GM18517 (cell line): ENCODE measurements around the gene TRAIP.
"Not testable (repeated sequence)": the region's sequence is repeated elsewhere in the genome, so short reads cannot be mapped to it uniquely, and the experiment has no call there.

Experiments used
- ATAC-seq: cut with Tn5 transposase; IDR thresholded peaks from one replicate; pipeline ENCODE4 v1.9.1; 2021; ENCODE audit warnings: mild to moderate bottlenecking, moderate library complexity; ENCODE audit not compliant: unreplicated experiment

Gene TRAIP

DNA sequence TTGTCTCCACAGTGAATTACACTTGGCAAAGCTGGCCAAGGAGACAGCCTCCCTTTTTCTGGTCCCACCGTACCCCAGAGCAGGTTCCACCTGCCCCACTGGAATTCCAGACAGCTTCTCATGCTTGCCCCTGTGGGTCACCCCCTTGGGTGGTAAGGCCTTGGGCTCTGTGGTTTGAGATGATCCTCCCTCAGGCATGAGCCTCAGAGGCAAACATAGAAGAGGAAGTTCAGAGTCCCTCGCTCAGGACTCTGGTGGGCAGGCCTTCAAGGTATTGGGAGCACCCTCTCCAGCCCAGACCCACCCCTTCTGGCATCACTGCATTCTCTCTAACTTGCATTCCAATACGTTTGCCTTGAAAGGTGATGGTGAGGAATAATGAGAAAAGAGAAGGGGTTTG is 25.0 kb downstream of the TRAIP start:
- no peak for ATAC-seq

DNA sequence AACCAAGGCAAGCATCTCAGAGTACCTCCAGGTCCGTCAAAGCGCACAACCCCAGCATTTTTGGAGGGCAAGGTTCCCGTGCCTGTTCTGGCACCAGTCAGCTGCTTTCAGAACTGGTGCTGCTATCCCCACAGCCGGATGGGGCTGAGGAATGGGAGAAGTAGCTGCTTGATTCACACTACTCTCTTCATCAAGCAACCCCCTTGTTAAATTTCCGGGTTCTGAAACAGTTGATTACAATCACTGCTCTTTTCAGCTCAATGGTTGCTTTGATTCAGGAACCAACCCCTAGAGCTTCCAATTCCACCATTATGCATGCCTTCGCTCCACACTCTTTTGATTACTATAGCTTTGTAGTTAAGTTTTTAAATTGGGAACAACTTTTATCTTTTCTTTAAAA is 30.3 kb downstream of the TRAIP start:
- ATAC-seq: no peak

DNA sequence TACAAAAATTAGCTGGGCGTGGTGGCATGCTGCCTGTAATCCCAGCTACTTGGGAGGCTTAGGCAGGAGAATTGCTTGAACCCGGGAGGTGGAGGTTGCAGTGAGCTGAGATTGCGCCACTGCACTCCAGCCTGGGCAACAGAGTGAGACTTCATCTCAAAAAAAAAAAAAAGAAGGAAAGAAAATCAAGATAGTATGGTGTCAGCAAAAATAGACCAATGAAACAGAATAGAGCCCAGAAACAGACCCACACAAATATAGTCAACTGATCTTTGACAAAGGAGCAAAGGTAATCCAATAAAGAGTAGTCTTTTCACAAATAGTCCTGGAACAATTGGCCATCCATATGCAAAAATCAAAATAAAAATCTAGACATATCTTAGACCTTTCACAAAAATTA is 33.2 kb downstream of the TRAIP start:
- ATAC-seq: not testable (repeated sequence)

DNA sequence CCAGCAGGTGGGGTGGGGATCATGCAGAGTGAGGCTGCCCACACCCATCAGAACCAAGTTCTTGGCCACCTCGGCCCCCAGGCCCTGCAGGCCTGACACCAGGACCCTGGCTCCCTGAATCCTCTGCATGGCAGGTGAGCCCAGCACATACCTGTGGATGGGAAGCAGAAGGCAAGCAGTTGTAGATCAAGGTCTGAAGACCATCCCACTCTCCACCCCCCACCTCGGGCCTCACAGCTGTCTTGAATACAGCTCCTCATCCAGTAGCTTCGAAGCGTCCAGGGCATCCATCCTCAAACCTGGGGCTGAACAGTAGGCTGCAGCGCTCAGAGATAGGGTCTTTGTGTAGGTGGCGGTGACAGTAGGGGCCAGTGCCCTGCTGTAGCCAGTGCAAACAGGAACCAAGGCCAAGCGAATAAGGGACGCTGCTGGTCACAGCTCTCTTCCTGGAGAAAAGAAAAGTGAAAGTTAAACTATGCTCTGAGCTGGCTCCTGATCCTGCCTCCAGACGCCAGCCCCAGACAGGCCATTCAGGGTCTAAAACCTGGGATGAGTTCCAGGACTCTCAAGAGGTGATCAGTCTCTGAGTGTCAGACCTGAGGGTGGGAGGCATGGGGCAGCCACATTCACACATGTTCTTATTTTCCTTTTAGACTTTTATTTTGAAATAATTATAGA is 42.7 kb downstream of the TRAIP start, which contains the start of gene UBA7:
Gene UBA7, minus strand, starts transcription at position 457 of the 678 bp plus-strand sequence. Its CDS starts 166 bp downstream, at position 291.
- ATAC-seq: no peak

DNA sequence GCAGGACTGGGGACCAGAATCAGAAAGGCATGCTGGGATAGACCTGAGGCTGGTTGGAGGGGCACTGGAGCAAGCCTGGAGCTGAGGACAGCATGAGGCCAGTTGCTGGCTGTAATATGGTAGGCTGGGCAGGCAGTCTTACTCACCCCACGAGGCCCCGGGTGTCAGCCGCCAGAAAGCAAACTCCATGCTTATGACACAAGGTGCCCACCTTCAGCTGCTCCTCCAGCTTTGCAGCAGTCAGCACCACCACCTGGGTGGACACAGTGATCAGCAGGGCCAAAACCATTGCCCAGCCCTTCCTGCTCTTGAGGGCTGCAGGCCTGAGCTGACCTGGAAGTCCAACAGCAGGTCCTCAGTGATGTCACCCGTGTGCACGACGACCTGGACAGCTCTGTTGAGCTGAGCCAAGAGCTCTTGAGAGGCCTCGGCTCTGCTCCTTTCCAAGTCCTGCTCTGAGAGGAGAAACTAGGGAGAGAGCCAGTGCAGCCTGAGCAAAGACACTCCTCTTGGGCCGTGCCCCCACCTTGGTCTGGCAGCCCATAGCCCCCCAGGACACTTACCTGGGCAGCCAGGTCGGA is 43.4 kb downstream of the TRAIP start:
- ATAC-seq: no peak

DNA sequence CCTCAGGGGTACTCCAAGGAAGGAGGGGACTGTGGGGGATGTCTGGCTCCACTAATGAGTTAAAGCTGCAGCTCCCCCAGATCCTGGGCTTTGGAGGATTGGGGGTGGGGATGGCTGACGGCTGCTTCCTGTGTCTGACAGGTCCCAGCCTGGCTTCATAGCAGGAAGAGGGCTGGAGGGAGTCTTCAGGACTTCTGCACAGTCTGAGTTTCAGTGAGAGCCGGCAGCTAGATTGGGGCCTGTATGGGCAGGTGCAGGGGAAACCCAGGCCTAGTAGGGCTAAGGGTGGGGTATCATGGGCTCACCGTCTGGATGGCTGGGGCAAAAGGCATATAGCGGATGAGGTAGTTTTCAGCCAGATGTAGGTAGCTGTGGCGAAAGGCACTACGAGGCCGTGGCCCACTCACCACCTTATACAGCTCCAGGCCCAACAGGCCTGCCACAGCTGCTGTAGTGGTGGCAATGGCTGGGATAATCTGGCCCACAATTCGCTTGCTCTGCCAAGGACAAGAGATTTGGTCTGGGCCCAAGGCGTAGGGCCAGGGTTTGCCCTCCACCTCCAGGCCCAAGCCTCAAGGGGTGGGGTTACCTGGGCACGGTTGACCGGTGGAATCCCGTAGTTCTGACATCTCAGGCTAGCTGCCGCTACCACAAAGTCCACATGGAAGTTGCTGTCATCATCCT is 48.8 kb downstream of the TRAIP start:
- no peak for ATAC-seq

DNA sequence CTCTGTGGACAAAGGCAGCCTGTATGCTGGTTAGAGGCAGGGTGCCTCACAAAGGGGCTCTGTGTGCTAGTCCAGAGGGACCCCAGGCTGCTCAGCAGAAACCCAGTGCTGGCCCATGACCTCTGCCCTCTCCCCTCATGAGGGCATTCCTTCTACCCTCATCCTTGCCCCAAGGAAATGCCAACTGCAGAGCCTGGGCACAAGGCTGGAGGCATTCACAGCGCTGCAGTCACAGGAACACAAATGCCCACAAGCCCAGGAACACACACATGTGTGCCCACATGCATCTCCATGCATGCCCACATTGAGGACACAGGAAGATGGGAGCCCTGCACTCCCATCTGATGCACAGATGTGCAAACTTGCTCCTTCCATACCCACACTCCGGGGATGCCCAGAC is 49.5 kb downstream of the TRAIP start:
- ATAC-seq: no peak

DNA sequence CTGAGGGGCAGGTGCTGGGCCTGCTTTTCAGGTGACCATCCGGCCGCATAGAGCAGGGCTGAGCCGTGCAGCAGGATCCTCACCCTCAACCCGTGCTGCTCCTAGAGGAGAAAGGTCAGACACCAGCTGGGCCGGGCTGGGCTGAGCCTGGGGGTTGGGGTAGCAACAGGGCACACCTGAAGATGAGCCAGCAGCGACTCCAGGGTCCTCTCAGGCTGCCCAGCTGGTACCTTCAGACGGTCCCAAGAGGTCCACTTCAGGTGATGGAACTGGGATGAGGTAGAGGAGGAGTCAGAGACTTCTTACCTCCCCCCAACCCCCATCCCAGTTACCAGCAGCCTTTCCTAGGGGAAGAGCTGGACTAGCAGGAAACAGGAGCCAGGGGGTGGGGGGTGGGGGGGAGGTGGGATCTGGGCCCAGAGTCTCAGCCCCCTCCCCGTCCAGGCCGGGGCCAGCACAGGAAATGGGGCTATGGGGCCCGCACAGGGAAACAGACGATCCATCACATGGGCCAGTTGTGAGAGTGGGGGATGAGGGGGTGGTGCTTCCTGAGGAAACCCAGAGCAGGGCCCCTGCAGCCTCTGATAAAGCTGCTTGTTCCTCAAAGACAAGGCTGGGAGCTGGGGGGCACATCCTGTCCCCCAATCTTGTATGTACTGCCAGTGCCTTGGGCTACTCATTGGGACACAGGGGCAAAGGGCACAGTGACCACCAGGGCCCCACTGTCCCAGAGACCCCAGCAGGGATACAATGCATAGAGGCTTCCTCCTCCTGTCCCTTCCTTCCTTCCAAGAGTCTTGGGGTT is 50.3 kb downstream of the TRAIP start:
- no peak for ATAC-seq

DNA sequence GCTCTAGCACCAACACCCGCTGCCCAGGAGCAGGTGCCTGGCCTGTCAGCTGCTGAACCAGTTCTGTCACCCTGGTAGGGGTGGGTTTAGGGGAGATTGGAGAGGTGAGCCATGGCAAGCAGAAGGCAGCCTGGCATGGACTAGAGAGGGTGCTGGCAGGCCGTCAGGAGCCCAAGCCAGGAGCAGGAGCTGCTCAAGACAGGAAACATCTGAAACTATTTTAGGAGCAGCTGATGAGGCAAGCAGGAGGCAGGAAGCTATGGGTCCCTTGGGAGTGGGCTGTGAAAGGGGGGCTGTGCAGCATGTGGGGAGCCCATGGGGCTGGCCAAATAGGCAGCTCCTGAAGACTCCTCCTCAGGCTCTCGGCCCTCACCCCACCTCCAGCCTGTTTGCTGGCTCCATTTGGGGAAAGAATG is 51.0 kb downstream of the TRAIP start:
- no peak for ATAC-seq

DNA sequence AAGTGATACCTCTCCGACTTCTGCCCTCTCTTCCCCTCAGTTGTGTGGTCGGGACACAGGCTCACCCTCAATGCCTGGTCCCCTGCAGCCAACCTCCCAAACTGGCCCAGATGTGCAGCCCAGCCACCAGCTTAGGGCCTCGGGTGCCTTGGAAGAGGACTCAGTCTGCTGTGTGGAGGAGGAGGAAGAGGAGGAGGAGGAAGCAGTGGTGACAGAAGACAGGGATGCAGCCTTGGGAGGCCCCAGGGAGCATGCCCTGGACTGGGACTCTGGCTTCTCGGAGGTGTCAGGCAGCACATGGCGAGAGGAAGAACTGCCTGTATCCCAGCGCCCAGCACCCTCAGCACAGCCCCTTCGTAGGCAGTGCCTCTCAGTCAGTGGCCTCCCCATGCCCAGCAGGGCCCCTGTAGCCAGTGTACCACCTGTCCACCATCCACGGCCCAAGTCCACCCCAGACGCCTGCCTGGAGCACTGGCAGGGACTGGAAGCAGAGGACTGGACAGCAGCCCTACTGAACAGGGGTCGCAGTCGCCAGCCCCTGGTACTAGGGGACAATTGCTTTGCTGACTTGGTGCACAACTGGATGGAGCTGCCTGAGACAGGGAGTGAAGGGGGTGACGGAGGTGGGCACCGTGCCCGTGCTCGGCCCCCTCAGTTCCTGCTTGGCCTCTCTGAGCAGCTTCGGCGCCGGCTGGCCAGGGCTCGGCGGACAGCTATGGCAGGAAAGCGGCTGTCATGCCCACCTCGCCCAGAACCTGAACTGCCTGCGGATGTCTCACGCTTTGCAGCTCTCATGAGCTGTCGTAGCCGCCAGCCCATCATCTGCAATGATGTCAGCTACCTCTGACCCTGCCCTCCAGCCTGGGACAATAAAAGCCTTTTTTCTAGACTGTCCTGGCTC is 52.0 kb downstream of the TRAIP start:
- ATAC-seq: no peak

DNA sequence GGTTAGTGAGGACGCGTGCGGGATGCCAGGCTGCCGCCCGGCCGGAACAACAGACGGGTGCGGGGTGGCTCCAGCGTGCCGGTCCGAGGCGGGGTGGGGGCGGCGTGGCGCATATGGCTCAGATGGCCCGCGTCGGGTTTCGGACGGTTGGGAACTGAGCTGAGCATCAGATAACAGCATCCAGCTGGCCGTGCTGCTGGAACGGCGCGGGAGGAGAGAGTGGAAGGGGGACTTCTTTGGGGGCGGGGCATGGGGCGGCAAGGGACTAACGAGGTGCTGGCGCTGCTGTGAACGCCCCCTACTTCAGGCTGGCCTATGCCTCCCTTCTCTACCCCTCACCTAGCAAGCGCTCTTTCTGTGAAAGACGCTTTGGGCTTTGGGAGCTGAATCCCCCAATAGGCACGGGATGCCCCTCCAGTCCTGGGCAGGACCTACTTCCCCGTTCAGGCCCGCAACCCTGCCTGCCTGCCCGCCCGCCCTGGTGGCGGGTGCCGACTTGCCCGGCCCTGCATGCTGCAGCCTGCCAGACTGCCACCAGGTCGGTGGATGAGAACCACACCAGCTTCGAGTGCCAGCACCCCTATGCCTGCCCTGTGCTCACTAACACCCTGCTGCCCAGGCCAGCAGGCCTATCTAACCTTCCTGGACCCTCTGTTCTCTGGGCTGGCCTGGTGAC is 52.8 kb downstream of the TRAIP start:
- peak; percentile 17 for ATAC-seq

DNA sequence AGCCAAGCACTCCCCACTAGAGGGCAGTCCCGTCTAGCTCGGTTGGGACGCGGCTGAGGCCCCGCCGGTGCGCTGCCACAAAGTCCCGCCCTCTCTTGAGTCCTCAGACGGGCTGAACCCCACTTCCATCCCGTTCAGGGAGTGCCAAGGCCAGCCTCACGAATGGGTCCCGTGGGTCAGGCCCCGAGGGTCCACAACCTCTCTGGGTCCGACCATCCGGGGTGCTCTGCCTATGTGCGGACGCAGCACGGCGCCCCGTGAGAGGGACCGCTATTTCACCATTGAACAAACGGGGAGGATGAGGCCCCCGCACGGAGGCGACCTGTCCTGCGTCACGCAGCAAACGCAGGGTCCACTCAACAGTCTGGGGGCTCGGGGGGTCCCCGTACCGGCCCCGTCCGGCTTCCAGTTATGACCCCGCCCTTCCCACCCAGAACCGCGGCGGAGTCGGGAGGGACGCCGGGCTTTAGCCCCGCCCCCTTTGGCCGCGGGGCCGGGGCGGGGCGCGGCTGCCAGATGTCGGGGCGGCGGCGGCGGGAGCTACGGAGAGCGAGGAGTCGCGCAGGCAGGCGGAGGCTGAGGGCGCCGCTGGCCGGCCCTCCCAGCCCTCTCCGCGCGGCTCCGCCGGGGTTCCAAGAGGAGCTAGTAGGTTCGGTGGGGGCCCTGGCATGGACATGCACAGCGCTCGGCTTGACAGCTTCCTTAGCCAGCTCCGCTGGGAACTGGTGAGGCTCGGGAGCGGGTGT is 53.5 kb downstream of the TRAIP start, which contains the start of gene INKA1:
Gene INKA1, plus strand, starts transcription at position 543 of the 746 bp plus-strand sequence. Its CDS starts 132 bp downstream, at position 675.
- ATAC-seq: peak; percentile 57

DNA sequence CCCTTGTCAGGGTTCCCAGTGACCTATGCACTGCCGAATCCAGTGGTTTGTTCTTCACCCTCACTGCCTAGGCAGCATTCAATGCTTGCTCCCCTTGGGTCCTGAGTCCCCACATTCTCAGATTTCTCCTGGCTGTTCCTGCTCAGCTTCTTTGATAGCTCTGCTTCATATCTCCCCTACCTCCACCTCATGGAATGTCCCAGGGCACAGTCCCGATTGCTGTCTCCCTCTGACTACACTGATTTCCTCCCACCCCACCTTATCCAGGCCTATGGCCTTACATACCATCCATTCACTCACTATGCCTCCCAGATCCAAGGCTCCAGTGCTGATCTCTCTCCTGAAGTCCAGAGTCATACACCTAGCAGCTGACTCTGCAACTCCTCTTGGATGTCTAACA is 55.2 kb downstream of the TRAIP start:
- ATAC-seq: no peak

DNA sequence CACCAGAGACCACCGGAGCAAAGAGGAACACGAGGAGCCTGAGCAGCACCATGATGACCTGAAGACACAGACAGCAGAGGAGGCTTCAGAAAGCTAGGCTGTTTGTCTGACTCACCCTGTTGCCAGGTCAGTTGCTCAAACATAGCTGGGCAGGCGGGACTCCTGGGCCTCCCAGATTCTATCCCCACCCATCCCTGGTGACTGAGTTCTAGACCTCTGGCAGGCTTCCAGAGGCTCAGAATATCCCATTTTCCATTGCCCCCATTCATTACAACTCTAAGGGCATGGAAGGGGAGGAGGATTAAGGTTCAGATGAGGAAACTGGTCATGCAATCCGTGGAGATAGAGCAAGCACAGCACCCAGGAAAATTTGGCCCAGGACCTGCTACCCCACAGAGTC is 56.6 kb downstream of the TRAIP start, which contains the start of gene CDHR4:
Gene CDHR4, minus strand, starts transcription at position 113 of the 400 bp plus-strand sequence. Its CDS starts 61 bp downstream, at position 52.
- ATAC-seq: no peak

DNA sequence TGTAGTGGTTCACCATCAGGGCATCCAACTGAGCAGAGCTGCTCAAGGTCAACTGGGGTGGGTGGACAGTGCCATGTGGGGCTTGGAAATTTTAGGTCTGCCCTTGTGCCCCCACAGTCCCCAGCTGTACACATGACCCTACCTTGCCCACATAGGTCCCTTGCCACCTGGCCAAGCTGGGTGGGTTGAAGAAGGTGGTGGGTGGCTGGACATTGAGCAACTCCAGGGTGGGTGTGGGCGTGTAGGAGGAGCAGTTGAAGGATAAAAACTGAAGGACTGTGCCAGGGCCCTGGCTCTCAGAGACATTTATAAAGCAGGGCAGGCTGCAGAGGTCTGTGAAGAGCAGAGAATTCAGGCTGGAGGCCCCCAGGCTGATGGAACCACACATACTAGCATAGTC is 57.3 kb downstream of the TRAIP start:
- no peak for ATAC-seq

DNA sequence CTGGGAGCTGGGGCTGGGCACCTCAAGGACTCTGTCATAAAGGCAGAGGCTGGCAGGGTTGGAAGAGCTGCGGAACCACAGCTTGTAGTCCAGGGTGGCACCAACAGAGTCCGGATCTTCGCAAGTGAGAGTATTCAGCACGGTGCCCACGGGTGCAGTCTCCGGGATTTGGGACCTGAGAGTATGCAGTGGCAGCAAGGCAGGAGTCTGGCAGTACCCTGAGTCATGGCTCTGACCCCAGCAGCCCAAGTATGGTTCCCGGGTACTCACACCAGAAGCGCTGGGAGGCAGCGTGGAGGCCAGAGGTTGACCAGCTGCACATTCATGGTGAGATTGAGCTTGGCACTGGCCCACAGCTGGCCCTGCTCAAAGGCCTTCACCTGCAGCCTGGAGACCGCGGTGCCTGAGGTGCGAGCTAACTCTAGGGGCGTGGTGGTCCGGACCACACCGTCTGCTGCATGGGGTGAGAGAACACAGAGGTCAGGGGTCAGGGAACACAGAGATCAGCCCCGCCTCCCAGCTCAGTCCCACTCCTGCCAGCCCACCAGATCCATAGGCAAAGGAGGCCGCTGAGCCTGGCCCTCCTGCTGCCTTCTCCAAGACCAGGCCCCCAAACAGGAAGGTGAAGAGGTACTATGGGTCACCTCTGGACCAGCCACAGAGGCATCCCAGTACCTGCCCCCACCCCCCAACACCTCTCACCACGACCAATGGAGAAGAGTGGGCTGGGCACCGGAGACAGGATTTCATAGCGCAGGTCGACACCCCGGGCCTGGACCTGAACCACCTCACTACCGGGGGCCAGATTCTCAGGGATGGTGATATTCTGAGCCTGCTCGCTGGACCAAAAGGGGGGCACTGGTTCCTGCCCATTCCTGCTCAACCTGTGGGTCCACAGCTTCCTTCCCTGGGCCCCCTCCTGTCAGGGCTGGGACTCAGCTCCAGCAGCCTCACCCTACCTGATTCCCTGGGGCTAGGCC is 61.1 kb downstream of the TRAIP start:
- no peak for ATAC-seq

DNA sequence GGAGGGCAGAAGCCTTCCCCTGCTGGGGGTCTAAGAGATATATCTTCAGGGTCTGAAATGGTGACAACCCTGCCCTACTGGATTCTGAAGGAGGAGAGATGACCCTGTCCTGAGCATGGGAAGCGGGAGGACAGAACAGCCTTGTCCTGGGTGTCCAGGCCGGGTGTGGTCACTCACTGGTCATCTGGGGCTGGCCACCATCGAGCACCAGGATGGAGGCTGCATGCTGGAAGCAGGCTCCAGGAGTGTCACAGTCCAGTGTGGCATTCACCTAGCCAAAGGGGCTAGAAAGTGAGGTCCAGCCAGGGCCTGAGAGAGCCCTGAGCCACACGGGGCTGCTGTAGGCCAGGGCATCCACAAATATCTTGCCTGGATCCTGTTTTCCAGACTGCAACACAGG is 61.9 kb downstream of the TRAIP start:
- ATAC-seq: no peak
